Germinal center (tissue), 1 donor: Measurements from ENCODE around the gene GALNTL6.
A peak's percentile ranks its signal among the peaks of the same experiment; 100 is the strongest.
"Not testable (repeated sequence)": the region's sequence is repeated elsewhere in the genome, so short reads cannot be mapped to it uniquely, and the experiment has no call there.

Experiments used
- DNase-seq: peaks from one replicate; pipeline ENCODE4 v3.0.0; 2012; ENCODE audit warnings: mixed read lengths, low spot score

The GALNTL6 gene

DNA sequence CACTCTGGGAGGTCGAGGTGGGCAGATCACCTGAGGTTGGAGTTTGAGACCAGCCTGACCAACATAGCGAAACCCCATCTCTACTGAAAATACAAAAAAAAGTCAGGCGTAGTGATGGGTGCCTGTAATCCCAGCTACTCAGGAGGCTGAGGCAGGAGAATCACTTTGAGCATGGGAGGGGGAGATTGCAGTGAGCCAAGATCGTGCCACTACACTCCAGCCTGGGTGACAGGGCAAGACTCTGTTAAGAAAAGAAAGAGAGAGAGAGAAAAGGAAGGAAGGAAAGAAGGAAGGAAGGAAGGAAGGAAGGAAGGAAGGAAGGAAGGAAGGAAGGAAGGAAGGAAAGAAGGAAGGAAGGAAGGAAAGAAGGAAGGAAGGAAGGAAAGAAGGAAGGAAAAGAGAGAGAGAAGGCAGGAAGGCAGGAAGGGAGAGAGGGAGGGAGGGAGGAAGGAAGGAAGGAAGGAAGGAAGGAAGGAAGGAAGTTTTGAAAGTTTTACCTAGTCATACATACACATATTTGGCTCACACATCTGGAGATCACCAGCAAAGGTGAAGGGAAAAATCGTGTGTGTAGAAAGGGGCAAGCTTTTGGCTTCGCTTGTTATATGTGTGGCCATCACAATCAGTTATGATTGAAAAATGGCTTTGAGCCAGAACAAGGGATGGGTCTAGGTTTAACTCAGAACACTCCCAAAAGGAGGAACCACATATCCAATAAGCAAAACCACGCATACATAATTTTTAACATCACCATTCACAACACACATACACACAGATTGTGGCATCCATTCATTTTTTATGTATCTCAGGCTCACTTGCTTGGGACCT lies 1208.8 kb downstream of the GALNTL6 start:
- DNase-seq = not testable (repeated sequence)

DNA sequence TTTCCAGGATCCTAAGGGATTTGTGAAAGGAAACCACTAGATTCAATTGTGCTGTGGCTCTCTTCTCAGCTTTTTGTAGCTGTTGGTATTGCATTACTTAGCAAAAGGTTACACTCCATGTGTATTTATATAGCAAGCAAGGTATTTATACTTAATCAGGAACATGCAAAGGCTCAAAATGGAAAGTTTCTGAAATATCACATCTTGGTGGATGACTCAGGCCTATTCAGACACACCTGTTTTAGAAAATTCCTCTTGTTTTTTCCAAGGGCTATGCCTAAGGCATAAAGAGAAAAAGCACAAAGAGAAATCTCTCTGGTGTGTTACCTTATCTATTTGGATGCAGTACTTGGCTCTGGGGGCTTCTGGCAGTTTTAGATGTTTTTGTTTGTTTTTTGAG lies 1211.0 kb downstream of the GALNTL6 start:
- DNase-seq = no peak

DNA sequence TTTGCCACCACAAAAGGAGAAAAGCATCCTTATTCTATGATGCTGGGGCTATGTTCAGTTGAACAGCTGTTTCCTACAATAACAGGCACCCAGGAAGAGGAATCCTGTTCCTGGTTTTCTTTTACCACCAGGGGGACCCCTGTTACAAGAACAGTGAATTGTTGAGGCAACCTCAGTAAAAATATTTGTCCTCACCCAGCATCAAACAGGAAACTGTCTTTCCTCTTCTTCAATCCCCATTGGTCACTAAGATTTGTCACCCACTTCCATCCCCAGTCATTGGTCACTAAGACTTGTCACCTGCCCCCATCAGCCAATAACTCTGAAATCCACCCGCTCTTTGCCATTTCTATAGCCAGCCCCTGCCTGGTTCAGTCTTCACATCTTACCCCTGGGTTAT lies 1211.9 kb downstream of the GALNTL6 start:
- peak; percentile 22 for DNase-seq

DNA sequence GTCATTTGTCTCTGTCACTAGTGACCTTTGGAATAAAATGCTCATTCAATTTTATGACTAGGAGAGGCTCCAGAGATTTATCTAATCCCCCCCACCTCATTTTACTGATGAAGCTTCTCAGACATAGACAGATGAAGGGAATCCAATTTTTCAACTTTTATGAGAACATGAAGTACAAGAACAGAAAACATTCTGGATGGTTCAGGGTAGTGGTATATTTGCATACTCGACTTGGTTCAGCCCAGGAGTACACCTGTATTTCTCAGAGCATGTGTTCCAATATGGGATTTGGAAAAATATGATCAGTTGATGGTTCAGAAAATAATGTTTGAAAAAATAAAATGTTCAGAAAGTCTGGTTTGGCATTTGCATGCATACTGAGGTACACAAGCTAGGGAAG lies 1224.0 kb downstream of the GALNTL6 start:
- no peak for DNase-seq

DNA sequence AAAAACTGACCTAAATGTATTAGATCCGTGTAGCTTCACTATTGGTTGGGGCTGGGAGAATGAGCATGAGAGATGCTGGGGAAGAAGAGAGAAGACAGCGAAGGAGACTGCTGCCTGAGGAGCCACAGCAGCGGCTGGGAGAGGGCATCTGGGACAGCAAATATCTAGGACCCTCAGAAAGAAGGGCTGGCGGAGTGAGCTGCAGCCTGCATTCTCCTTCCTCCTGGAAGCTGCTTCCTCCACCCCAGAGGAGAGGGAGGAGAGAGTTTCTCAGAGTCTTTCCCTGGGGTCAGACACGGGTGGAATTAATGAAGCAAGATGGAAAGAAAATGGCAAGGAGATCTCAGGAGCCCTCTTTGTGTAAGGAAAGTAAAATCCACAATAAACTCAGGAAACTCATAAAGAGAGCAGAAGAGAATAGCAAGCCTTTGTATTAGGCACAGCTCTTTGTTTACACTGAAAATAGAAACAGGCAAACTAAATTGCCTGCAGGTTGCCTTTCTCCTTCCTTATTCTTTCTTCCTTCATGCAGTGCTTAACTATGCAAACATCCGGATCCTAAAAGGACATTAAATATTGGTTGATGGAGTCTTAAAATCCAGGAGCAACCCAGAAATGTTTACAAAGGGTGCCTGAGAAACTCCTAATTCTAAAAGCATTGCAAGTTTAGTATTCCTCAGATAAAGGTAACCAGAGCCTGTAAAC lies 1225.1 kb downstream of the GALNTL6 start:
- no peak for DNase-seq

DNA sequence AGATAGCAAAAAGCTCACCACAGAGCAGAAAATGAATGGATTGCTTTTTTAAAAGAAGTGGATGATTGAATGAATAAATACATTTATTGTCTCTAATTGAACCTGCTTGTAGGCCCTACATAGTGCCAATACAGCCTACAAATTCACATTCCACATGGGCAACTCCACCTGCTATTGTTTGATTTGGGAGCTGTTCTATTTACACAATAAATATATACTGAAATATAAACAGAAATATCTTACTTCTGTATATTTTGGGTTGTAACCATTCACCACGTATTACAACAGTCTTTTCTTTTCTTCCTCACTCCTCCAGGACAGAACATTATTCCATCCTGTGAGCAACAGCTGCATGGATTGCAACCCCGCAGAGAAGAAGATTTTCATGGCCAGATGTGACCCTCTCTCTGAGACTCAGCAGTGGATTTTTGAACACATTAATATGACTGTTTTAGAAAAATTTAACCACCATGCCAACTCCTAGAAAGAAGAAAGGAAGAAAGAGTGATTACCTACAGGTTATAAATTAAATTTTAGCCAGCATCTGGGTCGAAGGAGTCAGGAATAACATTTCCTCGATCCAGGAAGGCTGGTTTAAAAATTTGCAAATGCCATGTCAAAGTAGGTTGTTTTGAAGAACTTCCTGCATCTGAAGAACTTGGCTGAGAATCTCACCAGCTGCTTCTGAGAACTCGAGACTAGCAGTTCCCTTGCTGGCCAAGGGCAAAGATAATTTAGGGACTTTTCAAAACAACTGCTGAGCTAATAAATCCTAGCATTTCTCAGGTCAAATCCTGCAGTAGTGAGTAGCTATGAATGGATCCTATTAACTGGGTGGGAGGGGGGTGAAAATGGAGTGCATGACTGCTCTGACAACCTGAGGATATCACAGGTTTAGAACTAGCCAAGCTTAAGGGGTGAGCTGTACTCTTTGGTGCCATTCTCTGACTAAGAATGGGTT lies 1226.7 kb downstream of the GALNTL6 start:
- no peak for DNase-seq

DNA sequence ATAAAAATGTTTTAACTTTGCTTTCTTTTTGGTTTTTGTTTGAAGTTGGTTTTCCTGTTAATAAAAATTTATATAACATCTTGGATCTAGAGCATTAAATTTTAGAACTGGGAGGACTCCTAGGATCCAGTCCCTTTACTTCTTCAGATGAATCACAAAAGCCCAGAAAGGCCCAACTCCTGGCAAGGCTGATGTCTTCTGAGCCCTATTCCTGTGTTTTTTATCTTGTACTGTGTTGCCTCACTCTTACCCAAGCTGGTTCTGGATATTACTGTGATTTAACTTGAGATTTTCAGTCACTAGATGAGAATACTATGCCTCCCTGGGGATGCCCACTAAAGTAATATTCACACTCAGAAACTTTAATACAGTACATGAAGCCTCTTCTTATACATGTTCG lies 1228.3 kb downstream of the GALNTL6 start:
- no peak for DNase-seq

DNA sequence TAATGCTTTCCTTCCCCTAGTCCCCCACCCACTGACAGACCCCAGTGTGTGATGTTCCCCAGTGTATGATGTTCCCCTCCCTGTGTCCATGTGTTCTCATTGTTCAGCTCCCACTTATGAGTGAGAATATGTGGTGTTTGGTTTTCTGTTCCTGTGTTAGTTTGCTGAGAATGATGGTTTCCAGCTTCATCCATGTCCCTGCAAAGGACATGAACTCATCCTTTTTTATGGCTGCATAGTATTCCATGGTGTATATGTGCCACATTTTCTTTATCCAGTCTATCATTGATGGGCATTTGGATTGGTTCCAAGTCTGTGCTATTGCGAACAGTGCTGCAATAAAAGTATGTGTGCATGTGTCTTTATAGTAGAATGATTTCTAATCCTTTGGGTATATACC lies 1228.9 kb downstream of the GALNTL6 start:
- not testable (repeated sequence) for DNase-seq

DNA sequence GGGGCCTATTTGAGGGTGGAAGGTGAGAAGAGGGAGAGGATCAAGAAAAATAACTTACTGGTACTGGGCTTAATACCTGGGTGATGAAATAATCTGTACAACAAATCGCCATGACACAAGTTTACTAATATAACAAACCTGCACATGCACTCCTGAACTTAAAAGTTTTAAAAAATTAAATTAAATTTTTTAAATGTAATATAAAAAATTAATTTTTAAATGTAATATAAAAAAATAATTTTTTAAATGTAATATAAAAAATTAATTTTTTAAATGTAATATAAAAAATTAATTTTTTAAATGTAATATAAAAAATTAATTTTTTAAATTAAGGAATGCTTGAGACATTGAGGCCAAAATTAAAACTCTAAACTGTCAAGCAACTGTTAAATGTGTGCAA lies 1231.1 kb downstream of the GALNTL6 start:
- DNase-seq = no peak

DNA sequence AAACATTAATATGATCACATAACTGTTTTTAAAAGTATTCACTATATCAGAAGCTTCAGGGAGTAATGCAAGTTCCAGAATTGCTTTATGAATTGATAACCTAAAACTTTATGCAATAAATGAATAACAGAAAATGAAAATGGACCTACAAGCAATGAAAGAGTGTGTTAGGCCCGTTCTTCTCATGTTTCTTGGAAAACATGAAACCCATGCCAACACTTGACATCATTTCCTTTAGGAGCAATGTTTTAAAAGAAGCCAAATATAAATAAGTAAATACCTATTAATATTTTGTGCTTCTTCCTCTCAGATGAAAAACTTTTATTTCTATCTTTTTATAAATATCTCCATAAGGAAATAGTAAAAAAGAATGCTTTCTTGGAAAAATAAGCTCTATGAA lies 1232.4 kb downstream of the GALNTL6 start:
- no peak for DNase-seq

DNA sequence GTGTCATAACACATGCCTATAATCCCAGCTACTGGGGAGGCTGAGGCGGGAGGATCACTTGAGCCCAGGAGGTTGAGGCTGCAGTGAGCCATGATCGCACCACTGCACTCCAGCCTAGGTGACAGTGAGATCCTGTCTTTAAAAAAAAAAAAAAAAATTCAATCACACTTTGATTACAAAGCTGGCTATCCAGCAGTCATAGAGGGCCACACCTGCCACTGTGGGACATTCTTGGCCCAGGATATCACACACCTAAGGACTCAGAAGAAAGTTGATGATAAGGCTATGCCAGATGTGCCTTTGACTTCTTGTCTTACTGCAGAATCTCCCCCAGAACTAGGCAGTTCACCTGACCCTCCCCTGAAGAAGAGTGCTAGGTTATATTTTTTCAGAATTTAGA lies 1232.9 kb downstream of the GALNTL6 start:
- DNase-seq = no peak

DNA sequence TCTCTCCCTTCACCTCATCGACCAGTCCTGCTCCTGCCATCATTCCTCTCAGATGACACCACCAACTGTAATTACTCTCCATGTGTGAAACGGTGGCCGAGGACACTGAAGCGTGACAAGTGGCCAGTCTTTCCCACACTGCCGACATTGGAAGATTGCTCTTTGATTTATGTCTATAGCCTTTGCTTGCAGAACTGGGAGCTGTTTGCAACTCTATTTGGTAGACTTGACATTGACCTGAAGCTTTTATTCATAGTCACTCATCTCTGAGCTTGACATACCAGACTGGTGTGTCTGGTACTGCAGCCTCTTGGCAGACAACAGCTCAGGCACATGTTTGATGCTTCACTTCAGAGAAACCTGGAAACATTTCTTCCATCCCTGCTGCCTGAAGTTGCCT lies 1233.6 kb downstream of the GALNTL6 start:
- no peak for DNase-seq

DNA sequence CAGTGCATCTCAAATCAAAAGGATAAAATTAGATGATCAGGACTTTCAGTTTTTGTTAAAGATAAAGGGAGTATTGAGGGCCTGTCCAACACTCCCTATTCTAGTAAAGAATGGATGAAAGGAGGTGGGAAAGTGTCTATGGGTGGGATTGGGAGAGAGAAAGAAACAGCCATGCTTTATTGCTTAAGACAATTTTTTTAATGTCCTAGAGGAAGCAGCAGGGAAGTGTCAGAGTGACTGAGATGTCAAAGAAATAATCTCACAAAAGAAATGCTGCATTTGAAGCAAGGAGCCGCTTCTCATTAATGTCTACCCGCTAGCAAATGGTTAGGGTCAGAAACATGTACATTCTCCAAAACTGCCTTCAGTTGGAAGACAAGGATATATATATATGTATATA lies 1238.0 kb downstream of the GALNTL6 start:
- DNase-seq = no peak

DNA sequence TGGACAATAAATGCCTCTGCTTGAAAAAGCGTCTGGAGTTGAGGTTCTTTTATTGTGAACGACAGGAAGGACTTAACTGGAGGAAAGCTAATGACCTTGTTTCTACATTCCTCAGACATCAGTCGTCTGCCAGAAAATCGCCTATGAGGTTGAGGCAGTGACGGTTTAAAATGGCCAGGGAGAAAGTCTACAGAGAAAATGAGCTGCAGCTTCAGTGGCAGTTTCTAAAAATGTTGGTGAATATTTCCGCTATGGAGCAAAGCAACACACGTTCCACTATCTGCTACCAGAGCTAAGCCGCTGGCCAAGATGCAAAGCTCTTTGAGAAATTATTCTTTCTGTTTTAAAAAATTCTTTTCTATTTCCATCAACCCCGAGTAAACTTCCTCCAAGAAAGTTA lies 1238.5 kb downstream of the GALNTL6 start:
- no peak for DNase-seq

DNA sequence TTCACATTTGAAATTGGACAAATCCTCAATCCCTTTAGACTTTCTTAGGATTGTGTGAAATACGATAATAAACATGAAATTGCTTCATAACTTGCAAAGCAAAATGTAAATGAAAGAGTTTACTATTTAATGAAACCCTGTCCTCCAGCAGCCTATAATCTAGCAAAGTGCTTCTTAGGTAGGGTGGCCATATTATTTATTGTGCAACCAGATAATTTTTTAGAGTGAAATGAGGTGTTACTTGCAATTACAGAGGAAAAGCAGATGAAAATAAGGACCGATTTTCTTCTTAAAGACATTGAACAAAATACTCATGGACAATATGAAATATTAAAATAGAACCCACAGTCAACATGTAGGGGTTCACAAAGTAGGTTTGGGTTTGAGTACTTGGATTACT lies 1239.2 kb downstream of the GALNTL6 start:
- no peak for DNase-seq

DNA sequence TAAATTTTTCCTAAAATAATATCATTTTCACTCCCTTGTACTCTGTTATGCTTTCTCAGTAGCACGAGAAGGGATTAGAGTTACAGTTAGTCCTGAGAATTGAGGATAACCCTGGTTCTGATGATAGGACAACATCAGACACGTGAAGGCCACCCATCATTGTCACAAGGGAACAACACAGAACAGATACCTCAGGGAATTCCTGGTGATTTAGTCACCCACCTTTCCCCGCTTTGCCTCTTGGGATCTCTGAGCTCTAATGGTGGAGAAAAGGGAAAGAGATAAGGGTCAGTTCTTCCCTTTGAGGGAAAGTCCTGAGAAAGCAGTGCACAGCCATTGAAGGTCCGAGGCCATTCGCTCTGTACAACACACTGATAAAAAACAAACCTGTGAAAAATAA lies 1243.1 kb downstream of the GALNTL6 start:
- DNase-seq = no peak

DNA sequence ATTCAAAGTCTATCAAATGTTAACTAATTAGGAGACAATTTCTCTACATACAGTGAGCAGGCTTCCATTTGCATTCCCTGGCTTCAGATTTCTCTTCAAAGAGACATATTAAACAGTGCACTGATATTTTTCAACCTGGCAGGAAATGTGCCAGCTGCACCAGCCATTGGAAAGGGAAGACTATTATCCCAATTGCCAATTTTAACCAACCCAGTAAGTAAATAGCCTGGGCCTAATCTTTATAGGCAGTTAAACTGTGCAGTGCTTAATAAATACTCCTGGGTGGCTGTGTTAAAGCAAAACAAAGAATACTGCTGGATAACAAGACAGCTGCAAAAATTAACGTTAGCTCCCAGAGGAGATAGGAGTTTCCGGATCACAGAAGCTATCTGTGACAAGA lies 1243.5 kb downstream of the GALNTL6 start:
- no peak for DNase-seq

DNA sequence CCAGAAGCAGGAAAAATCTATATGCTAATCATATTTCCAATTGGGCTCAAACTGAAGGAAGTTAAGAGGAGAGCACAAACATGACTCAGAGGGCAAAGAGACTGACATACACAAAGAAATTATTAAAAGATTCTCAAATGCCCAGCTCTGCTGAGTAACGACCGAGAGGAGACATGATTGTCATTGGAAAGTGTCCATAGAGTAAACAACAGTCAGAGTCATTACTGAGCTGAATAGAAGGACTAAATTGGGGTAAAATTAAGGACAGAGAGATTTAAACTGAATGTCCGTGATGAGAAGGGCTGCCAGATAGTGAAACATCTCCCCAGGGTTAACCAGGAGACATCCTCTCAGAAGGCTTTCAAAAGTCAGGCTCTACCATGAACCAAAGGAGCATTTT lies 1244.2 kb downstream of the GALNTL6 start:
- DNase-seq = no peak

DNA sequence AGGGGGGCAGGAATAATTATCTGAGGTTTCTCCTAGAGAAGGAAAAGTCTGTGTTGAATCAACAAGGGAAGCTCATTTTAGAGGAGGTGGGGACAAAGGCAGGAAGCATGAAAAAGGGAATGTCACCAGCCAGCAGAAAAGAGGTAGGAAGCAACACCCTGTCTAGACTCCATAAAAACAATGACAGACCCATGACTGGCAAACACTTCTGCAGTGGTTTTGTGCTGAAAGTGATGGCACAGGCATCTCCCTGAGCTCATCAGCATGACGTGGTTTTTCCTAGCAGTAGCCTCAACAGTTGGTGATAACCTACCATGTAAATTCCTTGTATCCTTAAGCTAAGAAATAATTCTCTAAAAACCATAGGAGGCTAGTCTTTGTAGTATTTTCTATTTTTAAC lies 1244.7 kb downstream of the GALNTL6 start:
- DNase-seq = no peak

DNA sequence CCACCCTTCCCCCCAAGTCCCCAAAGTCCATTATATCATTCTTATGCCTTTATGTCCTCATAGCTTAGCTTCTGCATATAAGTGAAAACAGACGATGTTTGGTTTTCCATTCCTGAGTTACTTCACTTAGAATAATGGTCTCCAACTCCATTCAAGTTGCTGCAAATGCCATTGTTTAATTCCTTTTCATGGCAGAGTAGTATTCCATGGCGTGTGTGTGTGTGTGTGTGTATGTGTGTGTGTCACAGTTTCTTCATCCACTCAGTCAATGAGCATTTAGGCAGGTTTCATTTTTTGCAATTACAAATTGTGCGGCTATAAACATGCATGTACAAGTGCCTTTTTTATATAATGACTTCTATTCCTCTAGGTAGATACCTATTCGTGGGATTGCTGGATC lies 1248.0 kb downstream of the GALNTL6 start:
- DNase-seq = no peak

DNA sequence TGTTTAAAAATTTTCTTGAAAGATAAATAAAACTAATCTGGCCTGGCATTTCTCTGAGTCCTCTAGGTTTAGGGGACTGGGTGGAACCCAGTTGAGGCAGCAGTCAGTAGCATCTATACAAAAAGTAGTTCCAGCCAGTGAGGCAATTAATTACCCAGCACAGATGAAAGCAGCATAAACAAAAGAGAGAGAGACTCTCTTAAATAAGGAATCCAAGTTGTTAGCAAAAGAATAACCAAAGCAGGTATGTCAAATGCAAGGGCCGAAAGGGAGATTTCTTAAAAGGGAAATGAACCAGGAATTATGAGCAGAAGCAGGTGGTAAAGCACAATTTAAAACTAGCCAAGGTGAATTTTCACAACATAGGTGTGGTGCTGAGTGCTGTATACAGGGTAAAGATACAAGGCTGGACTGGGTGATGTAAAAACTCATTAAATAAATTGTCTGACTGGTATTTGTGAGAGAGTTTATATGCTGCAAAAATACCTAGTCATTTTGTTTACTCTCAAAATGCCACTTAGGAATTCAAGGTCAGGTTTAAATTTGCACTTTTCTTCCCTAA lies 1260.8 kb downstream of the GALNTL6 start:
- no peak for DNase-seq

DNA sequence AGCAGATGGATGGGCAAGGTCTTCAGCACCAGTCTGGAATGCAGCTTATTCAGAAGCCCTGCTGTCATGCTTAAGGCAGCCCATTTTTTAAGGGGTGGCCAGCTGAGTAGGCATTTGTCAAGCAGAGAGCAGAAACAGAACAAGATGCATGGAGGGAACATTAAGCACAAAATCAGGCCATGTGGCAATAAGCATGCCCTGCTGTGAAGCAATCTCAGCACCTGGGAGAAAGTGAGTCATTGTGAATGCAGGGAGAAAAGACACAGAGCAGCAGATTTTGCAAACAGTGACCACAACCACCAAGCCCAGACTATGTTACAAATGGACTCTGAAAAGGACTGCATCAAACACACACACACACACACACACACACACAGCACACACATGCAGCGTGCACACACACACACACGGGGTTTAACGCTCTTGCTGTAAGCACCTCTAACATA lies 1261.3 kb downstream of the GALNTL6 start:
- no peak for DNase-seq
